GM21515 (cell line): ENCODE measurements around the gene ST8SIA6.
"Not testable (repeated sequence)": the region's sequence is repeated elsewhere in the genome, so short reads cannot be mapped to it uniquely, and the experiment has no call there.

Source experiments
- ATAC-seq: cut with Tn5 transposase; IDR thresholded peaks from one replicate; pipeline ENCODE4 v1.9.1; 2021; ENCODE audit not compliant: unreplicated experiment

ST8SIA6 gene

GRCh38 chr10:17460756-17461155 is 6.4 kb upstream of the ST8SIA6 start:
- no peak for ATAC-seq

GRCh38 chr10:17457083-17457482 is 2.7 kb upstream of the ST8SIA6 start:
- no peak for ATAC-seq

- ATAC-seq, result no peak
Observed at GRCh38 chr10:17456032-17456548, 1.7 kb upstream of the ST8SIA6 start.

- ATAC-seq, result no peak
Observed at GRCh38 chr10:17455015-17455520, 673 bp upstream of the ST8SIA6 start.

GRCh38 chr10:17453373-17454091 is 863 bp downstream of the ST8SIA6 start:
- ATAC-seq, result no peak

GRCh38 chr10:17453035-17453372 is 1.4 kb downstream of the ST8SIA6 start:
- ATAC-seq, result no peak

GRCh38 chr10:17452060-17452841 is 2.1 kb downstream of the ST8SIA6 start:
- ATAC-seq, result no peak

- no peak for ATAC-seq
Observed at GRCh38 chr10:17450024-17450423, 4.4 kb downstream of the ST8SIA6 start.

- no peak for ATAC-seq
Observed at GRCh38 chr10:17445400-17445998, 8.9 kb downstream of the ST8SIA6 start.

GRCh38 chr10:17444388-17444714 is 10.0 kb downstream of the ST8SIA6 start:
- ATAC-seq, result no peak

- peak; percentile 84 for ATAC-seq
Observed at GRCh38 chr10:17443707-17444387, 10.5 kb downstream of the ST8SIA6 start.

- no peak for ATAC-seq
Observed at GRCh38 chr10:17438583-17438982, 15.8 kb downstream of the ST8SIA6 start.

- not testable (repeated sequence) for ATAC-seq
Observed at GRCh38 chr10:17436578-17436977, 17.8 kb downstream of the ST8SIA6 start.

GRCh38 chr10:17435953-17436352 is 18.4 kb downstream of the ST8SIA6 start:
- no peak for ATAC-seq

GRCh38 chr10:17435187-17435586 is 19.2 kb downstream of the ST8SIA6 start:
- no peak for ATAC-seq

- ATAC-seq, result no peak
Observed at GRCh38 chr10:17432723-17433122, 21.7 kb downstream of the ST8SIA6 start.

GRCh38 chr10:17431871-17432311 is 22.5 kb downstream of the ST8SIA6 start:
- ATAC-seq, result no peak

GRCh38 chr10:17430647-17431355 is 23.6 kb downstream of the ST8SIA6 start:
- no peak for ATAC-seq

GRCh38 chr10:17429490-17429889 is 24.9 kb downstream of the ST8SIA6 start:
- ATAC-seq, result no peak

GRCh38 chr10:17428351-17429097 is 25.9 kb downstream of the ST8SIA6 start:
- no peak for ATAC-seq
